Adrenal gland (tissue), 12 donors: Measurements from ENCODE around the gene JCHAIN. TPM values are rescaled to one million over a fixed set of nuclear protein-coding genes. Genes with fewer than 3 reads are reported as not detected.

ENCODE experiments used
- DNase-seq, 7 donors: peaks; one replicate each; pipeline ENCODE4 v3.0.0-alpha.2; 2019 to 2020
- H3K27ac ChIP-seq, 5 donors: fragments of 200-600 bp; sonication (generic) in 4 of 5; 1 replicate in 3 of 5; 2 replicates in 2 of 5; pipeline versions ENCODE4 v1.5.1 to v1.8.0; 2016 to 2020; ENCODE audit warnings: mild to moderate bottlenecking in 1 of 5
- H3K27me3 ChIP-seq: fragments of 200-600 bp; 2 replicates; pipeline ENCODE4 v1.8.0; 2021
- H3K36me3 ChIP-seq, 2 donors: fragments of 200-600 bp; replicated peaks in 1 of 2; 1 replicate in 1 of 2; 2 replicates in 1 of 2; pipeline versions ENCODE4 v1.5.1 to v1.8.0; 2018 to 2022
- H3K4me1 ChIP-seq, 2 donors: fragments of 200-600 bp; replicated peaks in 1 of 2; 1 replicate in 1 of 2; 2 replicates in 1 of 2; pipeline versions ENCODE4 v1.5.1 to v1.8.0; 2018 to 2021
- H3K4me3 ChIP-seq, 4 donors: fragments of 200-600 bp; sonication (generic) in 3 of 4; one replicate each; pipeline ENCODE4 v1.5.1; 2016 to 2018
- H3K9me3 ChIP-seq, 3 donors: fragments of 200-600 bp; sonication (generic) in 1 of 3; replicated peaks in 1 of 3; 1 replicate in 2 of 3; 2 replicates in 1 of 3; pipeline versions ENCODE4 v1.5.1 to v1.8.0; 2016 to 2021
- CTCF ChIP-seq, 6 experiments: fragments of 450-650 bp in 4 of 6; fragments of 200-600 bp in 2 of 6; sonication (generic) in 1 of 6; IDR thresholded peaks; 1 replicate in 5 of 6; 2 replicates in 1 of 6; pipeline versions ENCODE4 v1.5.1 to v1.8.0; 2016 to 2021; ENCODE audit warnings: antibody characterized with exemption in 6 of 6, mild to moderate bottlenecking in 2 of 6, moderate library complexity in 1 of 6
- POLR2A ChIP-seq, 2 donors: fragments of 450-650 bp; IDR thresholded peaks; one replicate each; pipeline ENCODE4 v1.6.1; 2017; ENCODE audit warnings: antibody characterized with exemption in 2 of 2, mild to moderate bottlenecking in 2 of 2, moderate library complexity in 1 of 2
- WGBS, 4 donors: extraction: QIAGEN DNeasy Blood & Tissue Kit in 2 of 4; methylation state at CpG; one replicate each; pipeline versions ENCODE4 v1.1.5 to v1.1.7; 2013 to 2017; 5-methylcytosine and 5-hydroxymethylcytosine counted together
- intact Hi-C, 2 donors: fragments of 100-400 bp; cut with DNase I; formaldehyde crosslinking; loops; one replicate each; pipeline versions ENCODE4 v1.14.1 to v1.15.0; 2022 to 2023
- polyA plus RNA-seq, 3 donors: library from polyadenylated mRNA; stranded (reverse); fragments of 200-250 nt in 2 of 3; fragments of 350-450 nt in 1 of 3; fragmentation: Illumina TruSeq in 1 of 3; extraction: RNeasy Lipid Tissue Mini Kit (QIAGEN cat#74804) in 1 of 3; gene quantifications; one replicate each; pipeline ENCODE4 v1.2.3, GENCODE V29; 2013 to 2014
- total RNA-seq, 9 donors: library from RNA; depleted of rRNA in 4 of 9; stranded (reverse); fragments of >200 nt in 4 of 9; fragments of 120-200 nt in 1 of 9; fragmentation: NEBNext Ultra II Directional in 1 of 9; extraction: Animal tissue kit (Norgen Biotek cat#: 25700) in 1 of 9; gene quantifications; one replicate each; pipeline versions ENCODE4 v1.1.0 to v1.2.4, GENCODE V29; 2013 to 2023
- donor health status: healthy with polysubstance abuse.
- donor health status: Bipolar disorder and iron deficiency.
- donor health status: DM: yes; HTN: yes; CAD: no.
- donor health status: DM: no; HTN: no; CAD: no.
- donor health status: DM: no; HTN: no; CAD: no.
- donor health status: DM: yes; HTN: yes; CAD: no.

Gene JCHAIN
- total and polyA plus RNA-seq, 12 donors, result 0.11 to 124 (median 1.9) TPM; not detected in 1

DNA sequence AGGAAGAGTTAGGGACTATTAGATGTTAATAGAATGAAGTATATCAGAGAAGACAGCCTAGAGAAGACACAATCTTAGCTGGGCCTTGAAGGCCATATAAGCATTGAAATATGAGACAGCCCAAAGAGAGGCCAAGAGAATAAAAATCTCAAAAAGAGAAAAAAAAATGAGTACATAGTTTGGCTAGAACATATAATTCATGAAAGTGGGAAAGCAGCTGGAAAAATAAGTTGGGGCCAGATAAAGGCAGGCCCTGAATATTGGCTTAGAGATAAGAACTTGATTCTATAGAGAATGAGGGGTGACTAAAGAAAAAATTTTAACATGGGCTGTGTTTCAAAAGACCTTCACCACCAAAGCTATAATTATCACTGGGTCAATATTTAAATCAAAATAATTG lies 14.6 kb upstream of the JCHAIN start:
- no peaks in the 10 kb centered on the region for H3K4me1 ChIP-seq
- no peak for DNase-seq
- TF ChIP-seq CTCF (IDR thresholded peaks at IDR 0.05) (no peak), POLR2A (IDR thresholded peaks at IDR 0.05) (no peak)
- H3K4me3 ChIP-seq, result no peak overlapping the region
- H3K36me3 ChIP-seq, result no peaks in the 10 kb centered on the region
- intact Hi-C loops, result loop anchor here in 1 of 2 donors (10.0 kb wide), 1 partner anchor 154 kb away; the partner anchor contains the start of gene GRSF1
- no peaks in the 10 kb centered on the region for H3K27me3 ChIP-seq
- H3K9me3 ChIP-seq, result no peaks in the 10 kb centered on the region
- no peak overlapping the region for H3K27ac ChIP-seq

GRCh38 chr4:70678383-70678999 lies 12.2 kb upstream of the JCHAIN start:
- intact Hi-C loops, result no loop called here
- Histone ChIP-seq H3K4me3 (no peak overlapping the region), H3K27me3 (no peaks in the 10 kb centered on the region), H3K27ac (no peak overlapping the region), H3K36me3 (no peaks in the 10 kb centered on the region), H3K9me3 (no peaks in the 10 kb centered on the region), H3K4me1 (no peaks in the 10 kb centered on the region)
- no peak for DNase-seq
- 85 to 90% (median 87%) methylated on average over 1 of the region's 1 CpG for WGBS, 4 donors
- TF ChIP-seq CTCF (IDR thresholded peaks at IDR 0.05) (no peak), POLR2A (IDR thresholded peaks at IDR 0.05) (no peak)

DNA sequence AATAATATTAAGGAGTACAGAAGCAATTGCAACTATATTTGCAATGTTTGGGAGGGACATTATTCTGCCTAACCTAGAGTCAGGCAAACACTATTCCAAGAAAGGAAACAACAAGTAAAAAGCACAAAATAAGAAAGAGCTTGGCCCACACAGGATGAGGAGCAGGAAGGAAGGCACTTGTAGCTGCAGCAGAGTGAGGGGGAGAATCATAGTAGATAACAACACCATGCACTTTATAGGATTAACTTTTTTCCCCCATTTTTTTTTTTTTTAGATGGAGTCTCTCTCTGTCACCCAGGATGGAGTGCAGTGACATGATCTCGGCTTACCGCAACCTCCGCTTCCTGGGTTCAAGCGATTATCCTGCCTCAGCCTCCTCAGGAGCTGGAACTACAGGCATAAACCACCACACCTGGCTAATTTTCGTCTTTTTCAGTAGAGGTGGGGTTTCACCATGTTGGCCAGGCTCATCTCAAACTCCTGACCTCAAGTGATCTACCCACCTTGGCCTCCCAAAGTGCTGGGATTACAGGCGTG lies 10.3 kb upstream of the JCHAIN start:
- H3K27ac ChIP-seq, result no peak overlapping the region
- no peak for TF ChIP-seq POLR2A (IDR thresholded peaks at IDR 0.05)
- no peak for TF ChIP-seq CTCF (IDR thresholded peaks at IDR 0.05)
- no peaks in the 10 kb centered on the region for H3K4me1 ChIP-seq
- no peak overlapping the region for H3K4me3 ChIP-seq
- WGBS, 4 donors, result 87 to 95% (median 94%) methylated on average over 6 of the region's 6 CpGs
- no peak for DNase-seq
- intact Hi-C loops, result no loop called here
- H3K9me3 ChIP-seq, result no peaks in the 10 kb centered on the region
- H3K27me3 ChIP-seq, result no peaks in the 10 kb centered on the region
- H3K36me3 ChIP-seq, result no peaks in the 10 kb centered on the region

GRCh38 chr4:70674731-70675130 lies 8.4 kb upstream of the JCHAIN start:
- Histone ChIP-seq H3K4me3 (no peak overlapping the region), H3K36me3 (no peaks in the 10 kb centered on the region), H3K9me3 (no peaks in the 10 kb centered on the region), H3K27me3 (no peaks in the 10 kb centered on the region), H3K27ac (no peak overlapping the region), H3K4me1 (no peaks in the 10 kb centered on the region)
- 14 to 51% (median 28%) methylated on average over 1 of the region's 1 CpG for WGBS, 4 donors
- peak in 1 of 7 donors; percentile 10 for DNase-seq
- TF ChIP-seq CTCF (IDR thresholded peaks at IDR 0.05), result no peak
- no peak for TF ChIP-seq POLR2A (IDR thresholded peaks at IDR 0.05)
- intact Hi-C loops, result no loop called here
